CD4-positive, alpha-beta T cell (primary cell): ENCODE measurements around the gene KIF26B. TPM values are rescaled to one million over a fixed set of nuclear protein-coding genes. Genes with fewer than 3 reads are reported as not detected.

Source experiments
- ATAC-seq: fragments of 200-7000 bp; cut with Tn5 transposase; one replicate; pipeline ENCODE4 v1.10.0; 2022; ENCODE audit warnings: mild to moderate bottlenecking; ENCODE audit not compliant: poor library complexity
- CTCF ChIA-PET: fragments of 350-600 bp; sonication (Branson Sonifier 250); formaldehyde crosslinking; loops from one replicate; lab custom pipeline; 2021; ENCODE audit warnings: antibody characterized with exemption, inconsistent platforms; lab: Charles Lee
- POLR2A ChIA-PET: fragments of 350-600 bp; sonication (Branson Sonifier 250); formaldehyde crosslinking; loops from one replicate; lab custom pipeline; 2021; ENCODE audit warnings: antibody characterized with exemption, inconsistent platforms; lab: Charles Lee
- DNase-seq, 14 experiments: peaks; one replicate each; pipeline ENCODE4 v3.0.0-alpha.2; 2013 to 2020; ENCODE audit warnings: mixed read lengths in 2 of 14
- H3K27ac ChIP-seq, 2 donors: one replicate each; pipeline versions ENCODE4 v1.5.1 to v1.7.0; 2013; ENCODE audit warnings: low read length in 2 of 2, low read depth in 1 of 2, mild to moderate bottlenecking in 1 of 2
- H3K27me3 ChIP-seq, 2 experiments: 1 replicate in 1 of 2; 2 replicates in 1 of 2; pipeline versions ENCODE4 v1.6.1 to v1.7.0; 2013; ENCODE audit warnings: low read length in 2 of 2, control low read depth in 1 of 2, mild to moderate bottlenecking in 1 of 2, moderate library complexity in 1 of 2; ENCODE audit not compliant: insufficient read depth in 2 of 2, control insufficient read depth in 1 of 2
- H3K36me3 ChIP-seq: one replicate; pipeline ENCODE4 v1.6.1; 2013; ENCODE audit warnings: low read length, control low read depth; ENCODE audit not compliant: insufficient read depth
- H3K4me1 ChIP-seq: one replicate; pipeline ENCODE4 v1.6.1; 2013; ENCODE audit warnings: low read length, control low read depth; ENCODE audit not compliant: insufficient read depth
- H3K4me3 ChIP-seq: one replicate; pipeline ENCODE4 v1.5.1; 2013; ENCODE audit warnings: mild to moderate bottlenecking, low read length, moderate library complexity
- H3K9me3 ChIP-seq, 2 experiments: 1 replicate in 1 of 2; 2 replicates in 1 of 2; pipeline versions ENCODE4 v1.6.1 to v1.7.0; 2013; ENCODE audit warnings: low read length in 2 of 2, mild to moderate bottlenecking in 2 of 2, control low read depth in 1 of 2, moderate library complexity in 1 of 2; ENCODE audit not compliant: control insufficient read depth in 1 of 2, insufficient read depth in 1 of 2
- H3K27ac Mint-ChIP-seq: one replicate; pipeline ENCODE4 v1.8.0; 2020; ENCODE audit warnings: mixed read lengths
- H3K27me3 Mint-ChIP-seq: one replicate; pipeline ENCODE4 v1.8.0; 2021; ENCODE audit warnings: mixed read lengths
- H3K36me3 Mint-ChIP-seq: one replicate; pipeline ENCODE4 v1.8.0; 2021; ENCODE audit warnings: low read depth, mixed read lengths
- H3K4me1 Mint-ChIP-seq: one replicate; pipeline ENCODE4 v1.8.0; 2021; ENCODE audit warnings: low read depth, mixed read lengths
- H3K4me3 Mint-ChIP-seq: one replicate; pipeline ENCODE4 v1.8.0; 2020; ENCODE audit warnings: mild to moderate bottlenecking, mixed read lengths
- H3K9me3 Mint-ChIP-seq: one replicate; pipeline ENCODE4 v1.8.0; 2020; ENCODE audit warnings: mixed read lengths
- CTCF ChIP-seq: fragments of 200-600 bp; IDR thresholded peaks from one replicate; pipeline ENCODE4 v1.8.0; 2022; ENCODE audit warnings: antibody characterized with exemption, mild to moderate bottlenecking
- intact Hi-C, 2 experiments: fragments of 100-400 bp; cut with DNase I in 1 of 2; cut with micrococcal nuclease in 1 of 2; formaldehyde crosslinking; loops; one replicate each; pipeline versions ENCODE4 v1.15.1 to v1.9.0; 2023 to 2025; cut with DNase I, micrococcal nuclease
- total RNA-seq, 174 experiments: library from RNA in 2 of 174; stranded (reverse) in 2 of 174; gene quantifications; one replicate each; pipeline ENCODE4 v1.2.3 and lab custom pipeline; 2021 to 2026

The KIF26B gene
- total RNA-seq, 2 experiments from 2014 or later = 0.03 TPM; not detected in 1

- Mint-ChIP-seq H3K36me3 (no peaks in the 10 kb centered on the region), H3K4me1 (no peaks in the 10 kb centered on the region)
- CTCF ChIA-PET = interaction anchor here (0.9 kb wide), 1 partner anchor 10 kb away, joined by 3 read pairs; no protein-coding TSS in a partner anchor
Observed at GRCh38 chr1:245393694-245394093, 238.9 kb downstream of the KIF26B start.

GRCh38 chr1:245395680-245396079 is 240.9 kb downstream of the KIF26B start:
- H3K36me3 Mint-ChIP-seq = no peaks in the 10 kb centered on the region
- peaks cover 3% of the 10 kb centered on the region for H3K9me3 Mint-ChIP-seq
- no peaks in the 10 kb centered on the region for H3K4me1 Mint-ChIP-seq
- no peaks in the 10 kb centered on the region for H3K9me3 ChIP-seq
- H3K27me3 Mint-ChIP-seq = no peaks in the 10 kb centered on the region
- ATAC-seq (no peak), DNase-seq (no peak)
- POLR2A ChIA-PET = no interaction called here
- no peaks in the 10 kb centered on the region for H3K36me3 ChIP-seq
- H3K27ac Mint-ChIP-seq = no peak overlapping the region
- H3K4me1 ChIP-seq = no peaks in the 10 kb centered on the region
- no peak overlapping the region for H3K4me3 Mint-ChIP-seq
- no peak overlapping the region for H3K4me3 ChIP-seq
- CTCF ChIA-PET = no interaction called here
- H3K27ac ChIP-seq = no peak overlapping the region
- intact Hi-C loops = no loop called here
- no peak for TF ChIP-seq CTCF
- peaks cover 0 to 6% of the 10 kb centered on the region in 2 experiments for H3K27me3 ChIP-seq

More at GRCh38 chr1:245393694-245394093, 238.9 kb downstream of the KIF26B start:
- Mint-ChIP-seq H3K27me3 (no peaks in the 10 kb centered on the region), H3K9me3 (peaks cover 3% of the 10 kb centered on the region), H3K4me3 (no peak overlapping the region), H3K27ac (no peak overlapping the region)
- Histone ChIP-seq H3K36me3 (no peaks in the 10 kb centered on the region), H3K4me3 (no peak overlapping the region), H3K9me3 (no peaks in the 10 kb centered on the region), H3K4me1 (no peaks in the 10 kb centered on the region), H3K27ac (no peak overlapping the region), H3K27me3 (peaks cover 0 to 6% of the 10 kb centered on the region in 2 experiments)
- intact Hi-C loops = no loop called here
- TF ChIP-seq CTCF = no peak
- POLR2A ChIA-PET = no interaction called here
- no peak for ATAC-seq
- DNase-seq = no peak

- Mint-ChIP-seq H3K27me3 (no peaks in the 10 kb centered on the region), H3K4me3 (no peak overlapping the region), H3K4me1 (no peaks in the 10 kb centered on the region), H3K9me3 (peaks cover 3% of the 10 kb centered on the region), H3K36me3 (no peaks in the 10 kb centered on the region), H3K27ac (no peak overlapping the region)
- no peak for TF ChIP-seq CTCF
- DNase-seq (no peak), ATAC-seq (no peak)
- Histone ChIP-seq H3K4me1 (no peaks in the 10 kb centered on the region), H3K36me3 (no peaks in the 10 kb centered on the region), H3K27ac (no peak overlapping the region), H3K27me3 (peaks cover 0 to 6% of the 10 kb centered on the region in 2 experiments), H3K9me3 (no peaks in the 10 kb centered on the region), H3K4me3 (no peak overlapping the region)
- intact Hi-C loops = no loop called here
- POLR2A ChIA-PET = no interaction called here
- CTCF ChIA-PET = no interaction called here
Observed at GRCh38 chr1:245396615-245397014, 241.8 kb downstream of the KIF26B start.
